IMR-90 (cell line): ENCODE data around the gene SLC6A16.

Experiments
- CTCF ChIP-seq: conservative IDR thresholded peaks from 2 replicates; pipeline ENCODE4 v1.5.1; 2012; ENCODE audit warnings: mild to moderate bottlenecking, low read depth, low read length, improper control_type of control experiment
- ELK1 ChIP-seq: fragments of 150-350 bp; IDR thresholded peaks from 2 replicates; pipeline ENCODE4 v1.6.1; 2016; ENCODE audit warnings: low read depth, mild to moderate bottlenecking, low read length, moderate library complexity, borderline replicate concordance
- MXI1 ChIP-seq: IDR thresholded peaks from 2 replicates; pipeline ENCODE4 v1.6.1; 2012; ENCODE audit warnings: low read depth, mild to moderate bottlenecking, low read length, moderate library complexity, borderline replicate concordance
- NFE2L2 ChIP-seq: fragments of 150-350 bp; IDR thresholded peaks from 2 replicates; pipeline ENCODE4 v1.6.1; 2016; ENCODE audit warnings: low read depth, mild to moderate bottlenecking, low read length
- POLR2A ChIP-seq: IDR thresholded peaks from 2 replicates; pipeline ENCODE4 v1.6.1; 2012; ENCODE audit warnings: mild to moderate bottlenecking, low read depth, low read length
- RAD21 ChIP-seq: IDR thresholded peaks from 2 replicates; pipeline ENCODE4 v1.6.1; 2012; ENCODE audit warnings: low read length, improper control_type of control experiment
- SMC3 ChIP-seq: fragments of 150-350 bp; IDR thresholded peaks from 2 replicates; pipeline ENCODE4 v1.6.1; 2016; ENCODE audit warnings: low read depth, mild to moderate bottlenecking, antibody characterized with exemption, low read length, moderate library complexity

- TF ChIP-seq RAD21 (no peak), CTCF (no peak), POLR2A (no peak), MXI1 (no peak), ELK1 (no peak), NFE2L2 (no peak), SMC3 (no peak)
These were observed 16.1 kb upstream of the SLC6A16 start for GRCh38 chr19:49340865-49341718.
